ENCODE measurements around the gene DUSP5. TPM values are rescaled to one million over a fixed set of nuclear protein-coding genes. Genes with fewer than 3 reads are reported as not detected.
"Not testable (repeated sequence)": the region's sequence is repeated elsewhere in the genome, so short reads cannot be mapped to it uniquely, and the experiment has no call there.

The DUSP5 gene, protein sequence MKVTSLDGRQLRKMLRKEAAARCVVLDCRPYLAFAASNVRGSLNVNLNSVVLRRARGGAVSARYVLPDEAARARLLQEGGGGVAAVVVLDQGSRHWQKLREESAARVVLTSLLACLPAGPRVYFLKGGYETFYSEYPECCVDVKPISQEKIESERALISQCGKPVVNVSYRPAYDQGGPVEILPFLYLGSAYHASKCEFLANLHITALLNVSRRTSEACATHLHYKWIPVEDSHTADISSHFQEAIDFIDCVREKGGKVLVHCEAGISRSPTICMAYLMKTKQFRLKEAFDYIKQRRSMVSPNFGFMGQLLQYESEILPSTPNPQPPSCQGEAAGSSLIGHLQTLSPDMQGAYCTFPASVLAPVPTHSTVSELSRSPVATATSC
- total RNA-seq (2014; rRNA removed): 38.6 and 39.7 TPM in 2 replicates
- polyA plus RNA-seq (2012): 16.7 TPM

DNA sequence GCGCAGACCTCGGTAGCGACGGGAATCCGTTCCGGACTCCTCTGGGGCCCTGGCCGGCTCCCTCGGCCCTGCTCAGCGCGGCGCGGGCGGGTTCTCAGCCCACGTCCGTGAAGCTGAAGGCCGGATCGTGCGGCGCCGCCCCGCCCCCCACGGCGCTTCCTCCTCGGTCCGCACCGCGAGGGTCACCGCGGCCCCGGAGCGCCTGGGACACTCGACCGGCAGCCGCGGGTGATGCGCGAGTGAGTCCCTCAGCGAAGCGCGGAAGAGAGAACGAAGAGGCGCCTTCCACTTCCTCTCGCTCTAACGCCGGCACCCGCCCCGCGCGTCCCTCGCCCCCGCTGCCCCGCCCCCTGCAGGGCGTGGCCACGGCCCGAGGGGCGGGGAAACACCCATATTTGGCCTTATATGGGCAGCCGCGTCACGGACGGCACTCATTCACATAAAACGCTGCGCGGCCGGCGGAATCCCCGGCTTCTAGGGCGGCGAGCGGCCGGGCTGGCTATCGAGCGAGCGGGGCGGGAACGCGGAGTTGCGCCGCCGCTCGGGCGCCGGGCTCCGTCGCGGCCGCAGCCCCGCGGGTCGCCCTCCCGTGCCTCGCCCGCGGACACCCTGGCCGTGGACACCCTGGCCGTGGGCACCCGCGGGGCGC, at the start of gene DUSP5:
TSS of gene DUSP5 (plus strand) at position 470 of the 649 bp plus-strand sequence. CDS start 215 bp downstream, outside the sequence.
- DNase-seq (ENCODE audit: low read depth): peak; percentile 96

DNA sequence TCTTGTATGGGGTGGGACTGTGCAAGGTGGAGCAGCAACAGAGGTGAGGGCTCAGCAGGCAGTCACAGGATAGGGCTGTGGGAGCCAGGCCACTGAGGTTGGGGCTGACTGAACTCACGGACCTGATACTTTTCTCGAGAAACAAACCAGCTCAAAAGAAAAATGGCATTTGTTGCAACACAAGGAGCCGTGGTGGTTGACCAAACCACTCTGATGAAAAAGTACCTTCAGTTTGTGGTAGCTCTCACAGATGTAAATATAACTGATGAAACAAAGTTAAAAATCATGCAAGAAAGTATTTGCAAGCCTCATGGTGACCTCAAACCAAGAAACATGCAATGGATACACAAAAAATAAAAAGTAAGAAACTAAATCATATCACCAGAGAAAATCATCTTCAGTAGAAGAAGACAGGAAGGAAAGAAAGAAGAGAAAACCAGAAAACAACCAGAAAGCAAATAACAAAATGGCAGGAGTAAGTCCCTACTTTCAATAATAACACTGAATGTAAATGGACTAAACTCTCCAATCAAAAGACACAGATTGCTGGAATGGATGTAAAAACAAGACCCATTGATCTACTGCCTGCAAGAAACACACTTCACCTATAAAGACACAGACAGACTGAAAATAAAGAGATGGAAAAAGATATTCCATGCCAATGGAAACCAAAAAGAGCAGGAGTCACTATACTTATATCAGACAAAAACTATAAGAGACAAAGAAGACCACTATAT, 48.9 kb upstream of the DUSP5 start:
- DNase-seq (ENCODE audit: low read depth): no peak

DNA sequence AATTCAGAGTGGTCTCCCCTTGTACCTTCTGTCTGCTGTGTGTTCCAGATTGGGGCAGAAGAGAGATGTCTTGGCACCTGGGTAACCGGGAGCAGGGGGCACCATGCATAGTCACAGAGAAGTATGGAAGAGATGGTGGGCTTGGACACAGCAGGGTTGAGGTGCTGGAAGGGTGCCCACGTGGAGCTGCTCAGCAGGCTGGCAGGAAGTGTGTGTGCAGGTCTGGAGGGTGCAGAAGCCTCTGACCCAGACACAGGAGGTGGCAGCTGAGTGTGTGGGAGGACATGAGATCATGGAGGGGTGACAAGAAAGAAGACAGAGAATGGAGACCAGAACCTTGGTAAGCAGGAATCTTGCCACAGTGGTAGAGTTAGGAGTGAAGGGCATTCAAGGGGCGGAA, 42.3 kb upstream of the DUSP5 start:
- DNase-seq (ENCODE audit: low read depth): no peak

DNA sequence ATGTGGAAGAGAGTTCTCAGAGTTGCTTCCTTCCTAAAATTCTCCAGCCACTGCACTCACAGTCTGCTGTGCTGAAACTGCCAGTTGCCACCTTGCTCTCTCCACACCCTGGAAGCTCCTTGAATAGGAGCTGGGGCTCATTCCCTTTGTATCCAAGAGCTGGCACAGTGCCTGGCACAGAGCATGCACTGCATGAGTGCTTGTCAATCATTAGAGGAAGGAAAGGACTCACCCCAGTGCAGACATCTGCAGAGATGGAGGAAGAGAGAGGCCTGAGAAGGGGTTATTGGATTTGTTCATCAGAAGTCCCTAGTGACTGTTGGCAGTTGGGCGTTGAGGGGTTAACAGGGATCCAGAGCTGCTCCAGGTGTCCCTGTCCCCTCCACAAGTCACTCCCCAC, 41.7 kb upstream of the DUSP5 start:
- DNase-seq (ENCODE audit: low read depth): peak; percentile 96

DNA sequence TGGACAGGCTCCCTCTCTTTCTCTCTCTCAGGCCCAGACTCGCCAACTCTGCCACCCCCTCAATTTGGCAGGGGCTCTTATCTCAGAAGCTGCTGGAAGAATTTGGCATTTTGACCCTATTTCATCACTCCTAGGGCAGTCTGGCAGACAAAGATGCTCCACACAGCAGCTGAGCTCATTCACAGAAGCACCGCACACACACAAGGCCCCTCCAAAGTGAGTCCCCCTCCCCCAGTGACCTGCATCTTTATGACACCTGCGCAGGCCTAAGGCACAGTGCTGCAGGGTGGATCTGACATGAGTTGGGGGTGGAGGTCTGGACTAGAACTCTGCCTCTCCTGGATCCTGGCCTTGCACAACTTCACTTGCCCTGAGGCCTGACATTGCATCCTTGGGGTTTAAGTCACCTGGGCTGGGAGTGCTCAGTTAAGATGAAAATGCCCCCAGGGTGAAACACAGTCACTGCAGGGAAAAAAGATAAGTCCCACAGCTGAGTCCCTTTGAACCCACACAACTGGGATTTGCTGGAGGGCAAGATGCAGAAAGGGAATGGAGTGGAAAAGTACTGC, 41.1 kb upstream of the DUSP5 start:
- DNase-seq (ENCODE audit: low read depth): peak; percentile 39

DNA sequence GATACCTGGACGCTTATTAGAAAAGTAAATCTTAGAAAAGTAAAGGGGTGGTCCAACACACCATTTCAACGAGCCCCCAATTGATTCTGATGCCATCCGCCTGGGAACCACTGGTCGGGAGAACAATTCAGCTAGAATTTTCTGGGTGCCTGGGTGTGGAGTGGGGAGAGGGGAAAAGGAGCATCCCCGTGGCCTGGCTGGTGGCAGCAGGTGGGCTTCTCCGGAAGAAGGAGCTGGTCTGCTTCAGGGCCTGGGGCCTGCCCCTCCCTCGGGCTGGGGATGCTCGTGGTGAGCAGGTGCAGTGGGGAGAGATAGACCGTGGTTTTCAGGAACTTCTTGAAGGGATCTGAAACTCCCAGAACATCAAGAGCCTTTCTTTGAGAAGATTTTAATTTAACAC, 39.9 kb upstream of the DUSP5 start:
- DNase-seq (ENCODE audit: low read depth): no peak

DNA sequence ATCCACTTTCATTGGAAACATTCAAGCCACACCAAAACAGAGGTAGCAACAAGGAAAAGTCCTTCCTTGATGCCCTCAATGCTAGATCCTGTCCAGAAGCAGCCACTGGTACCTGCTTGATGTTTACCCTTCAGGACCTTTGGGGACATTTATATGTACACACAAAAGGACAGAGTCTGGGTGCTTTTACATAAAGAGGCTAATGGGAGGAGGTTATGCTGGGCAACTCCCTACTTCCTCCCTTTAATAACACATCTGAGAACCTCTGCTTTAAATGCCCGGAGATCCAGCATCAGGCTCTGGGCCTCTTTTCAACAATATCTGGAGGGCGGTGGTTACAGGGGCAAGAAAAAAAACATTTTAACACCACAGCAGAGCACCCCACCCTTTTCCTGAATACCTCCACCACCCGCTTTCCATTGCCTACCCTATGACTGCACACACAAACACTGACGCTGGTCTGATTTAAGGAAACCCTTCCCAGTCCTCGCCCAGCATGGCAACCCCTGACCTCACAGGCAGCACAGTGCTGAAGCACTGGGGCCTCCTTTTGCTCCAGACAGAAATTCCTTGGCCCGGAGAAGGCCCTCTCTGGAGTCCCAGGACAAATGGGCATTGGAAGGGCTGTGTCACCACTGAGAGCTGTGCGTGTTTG, 39.3 kb upstream of the DUSP5 start:
- no peak for DNase-seq (ENCODE audit: low read depth)

DNA sequence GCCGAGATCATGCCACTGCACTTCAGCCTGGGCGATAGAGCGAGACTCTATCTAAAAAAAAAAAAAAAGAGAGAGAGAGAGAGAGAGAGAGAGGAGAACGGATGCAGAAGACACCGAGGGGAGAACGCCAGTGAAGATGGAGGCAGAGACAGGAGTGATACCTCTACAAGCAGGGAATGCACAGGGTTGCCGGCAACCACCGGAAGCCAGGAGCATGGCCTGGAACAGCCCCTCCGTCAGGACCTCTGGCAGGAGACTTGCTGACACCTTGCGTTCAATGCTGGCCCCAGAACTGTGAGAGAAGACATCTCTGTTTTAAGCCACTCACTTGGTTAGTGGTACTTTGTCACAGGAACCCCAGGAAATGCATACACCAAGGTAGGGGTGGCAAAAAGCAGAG, 38.1 kb upstream of the DUSP5 start:
- no peak for DNase-seq (ENCODE audit: low read depth)

DNA sequence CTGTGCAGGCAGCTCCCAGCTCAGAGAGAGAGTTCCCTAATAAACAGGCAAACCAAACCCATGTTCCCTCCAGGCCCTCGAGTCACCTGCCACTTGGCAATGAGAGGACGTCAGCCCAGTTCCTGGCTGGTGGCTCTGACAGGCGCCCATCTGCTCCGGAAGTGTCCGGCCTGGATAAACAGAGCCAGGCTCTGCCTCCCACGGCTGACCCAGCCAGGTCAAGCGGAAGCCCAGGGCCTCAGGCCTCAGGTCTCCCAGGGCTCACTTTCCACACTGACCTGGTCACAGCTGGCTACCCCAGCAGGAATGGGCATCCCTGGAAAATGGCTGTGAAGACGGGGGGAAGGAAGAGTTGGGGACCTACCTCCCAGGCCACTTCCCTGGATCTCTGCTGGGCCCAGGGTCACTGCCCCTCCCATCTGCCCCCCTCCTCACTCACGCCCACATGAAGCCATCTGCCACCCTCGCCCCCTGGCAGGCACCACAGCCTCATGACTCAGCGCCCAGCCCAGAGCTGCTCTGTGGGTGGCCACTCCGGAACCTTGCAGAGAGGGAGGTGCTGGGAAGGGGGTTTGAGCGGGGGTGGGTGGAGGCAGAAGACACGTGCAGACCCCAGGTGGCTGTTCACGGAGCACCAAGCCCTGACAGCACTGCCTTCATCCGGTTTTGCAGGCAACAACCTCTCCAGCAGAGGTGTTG, 37.4 kb upstream of the DUSP5 start:
- DNase-seq (ENCODE audit: low read depth): peak; percentile 77

DNA sequence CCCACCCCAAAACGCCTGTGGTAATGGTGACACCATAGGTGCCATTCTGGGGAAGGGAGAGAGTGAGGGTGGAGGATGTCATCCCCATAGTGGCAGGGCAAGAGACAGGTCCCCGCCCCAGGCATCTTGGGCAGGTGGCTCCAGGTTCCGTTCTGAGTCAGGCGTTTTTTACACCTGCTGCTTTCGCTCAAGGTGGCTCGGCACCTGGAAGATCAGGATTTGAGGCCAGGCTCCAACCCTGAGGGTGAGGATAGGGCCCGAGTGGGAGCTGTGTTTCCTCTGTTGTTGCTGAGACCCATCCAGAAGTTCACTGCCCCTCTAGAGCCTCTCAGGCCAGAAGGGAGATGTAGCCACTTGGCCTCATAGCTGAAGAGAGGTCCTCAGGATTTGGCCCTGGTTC, 36.6 kb upstream of the DUSP5 start:
- DNase-seq (ENCODE audit: low read depth): no peak

DNA sequence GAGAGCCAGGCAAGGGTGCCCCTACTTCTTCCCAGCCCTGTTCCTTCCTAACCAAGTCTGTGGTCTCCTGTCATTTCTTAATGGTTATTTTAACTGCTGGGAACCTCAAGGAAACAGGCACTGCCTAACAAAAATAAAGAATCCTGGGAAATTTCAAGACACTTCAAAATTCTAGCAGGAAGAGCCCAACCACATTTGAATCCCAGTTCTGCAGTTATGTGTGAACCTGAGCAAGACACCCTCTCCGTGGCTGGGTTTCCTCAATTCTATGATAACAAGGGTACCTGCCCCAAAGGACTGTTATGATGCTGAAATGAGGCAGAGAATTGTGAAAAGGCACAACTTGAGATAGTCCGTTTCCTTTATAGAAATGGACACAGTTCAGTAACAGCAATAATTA, 36.2 kb upstream of the DUSP5 start:
- no peak for DNase-seq (ENCODE audit: low read depth)

DNA sequence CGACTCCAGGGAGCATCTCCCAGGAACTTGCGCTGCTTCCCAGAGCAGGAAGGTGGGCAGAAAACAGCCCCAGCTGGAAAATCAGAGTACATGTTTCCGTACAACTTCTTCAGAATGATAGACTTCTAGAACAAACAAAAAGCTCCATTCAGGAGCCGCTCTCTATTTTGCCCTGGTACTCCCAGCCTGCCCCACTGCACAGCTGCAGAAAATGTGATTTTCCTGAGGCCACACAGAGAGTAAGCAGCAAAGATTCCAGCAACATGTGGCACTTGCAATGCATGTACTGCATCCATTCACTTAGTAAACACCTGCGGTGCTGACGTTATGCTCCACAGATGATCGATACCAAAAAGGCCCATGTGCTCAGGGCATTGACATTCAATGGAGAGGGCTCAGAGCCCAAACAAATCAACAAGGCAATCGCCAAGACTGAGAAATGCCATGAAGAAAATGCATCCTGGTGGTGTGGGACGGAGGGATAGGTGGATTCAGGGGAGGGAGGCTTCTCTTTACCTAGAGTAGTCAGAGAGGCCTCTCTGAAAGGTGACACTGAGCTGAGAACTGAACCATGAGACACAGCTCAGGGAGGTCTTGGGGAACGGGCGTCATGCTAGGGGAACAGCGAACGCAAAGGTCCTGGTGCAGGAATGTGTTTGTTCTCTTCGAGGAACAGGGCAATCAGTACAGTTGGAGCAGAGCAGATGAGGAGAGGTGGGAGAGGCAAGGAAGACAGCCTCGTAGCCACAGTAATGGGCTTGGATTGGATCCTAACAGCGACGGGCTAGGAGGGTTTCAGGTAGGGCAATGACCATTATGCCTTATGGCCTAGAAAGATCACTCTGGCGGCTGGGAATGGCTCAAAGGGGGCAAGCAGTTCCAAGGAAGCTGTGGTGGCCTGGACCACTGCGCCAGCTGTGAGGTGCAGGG, 35.3 kb upstream of the DUSP5 start:
- DNase-seq (ENCODE audit: low read depth): no peak

DNA sequence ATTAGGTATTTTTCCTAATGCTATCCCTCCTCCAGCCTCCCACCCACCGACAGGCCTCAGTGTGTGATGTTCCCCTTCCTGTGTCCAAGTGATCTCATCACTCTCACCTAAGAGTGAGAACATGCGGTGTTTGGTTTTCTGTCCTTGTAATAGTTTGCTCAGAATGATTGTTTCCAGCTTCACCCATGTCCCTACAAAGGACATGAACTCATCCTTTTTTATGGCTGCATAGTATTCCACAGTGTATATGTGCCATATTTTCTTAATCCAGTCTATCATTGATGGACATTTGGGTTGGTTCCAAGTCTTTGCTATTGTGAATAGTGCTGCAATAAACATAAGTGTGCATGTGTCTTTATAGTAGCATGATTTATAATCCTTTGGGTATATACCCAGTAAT, 29.4 kb upstream of the DUSP5 start:
- not testable (repeated sequence) for DNase-seq (ENCODE audit: low read depth)

DNA sequence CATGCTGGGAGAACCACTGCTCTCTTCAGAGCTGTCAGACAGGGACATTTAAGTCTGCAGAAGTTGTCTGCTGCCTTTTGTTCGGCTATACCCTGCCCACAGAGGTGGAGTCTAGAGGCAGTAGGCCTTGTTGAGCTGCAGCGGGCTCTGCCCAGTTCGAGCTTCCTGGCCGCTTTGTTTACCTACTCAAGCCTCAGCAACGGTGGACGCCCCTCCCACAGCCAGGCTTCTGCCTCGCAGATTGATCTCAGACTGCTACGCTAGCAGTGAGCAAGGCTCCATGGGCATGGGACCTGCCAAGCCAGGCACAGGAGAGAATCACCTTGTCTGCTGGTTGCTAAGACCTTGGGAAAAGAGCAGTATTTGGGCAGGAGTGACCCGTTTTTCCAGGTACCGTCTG, 27.2 kb upstream of the DUSP5 start:
- DNase-seq (ENCODE audit: low read depth): not testable (repeated sequence)

DNA sequence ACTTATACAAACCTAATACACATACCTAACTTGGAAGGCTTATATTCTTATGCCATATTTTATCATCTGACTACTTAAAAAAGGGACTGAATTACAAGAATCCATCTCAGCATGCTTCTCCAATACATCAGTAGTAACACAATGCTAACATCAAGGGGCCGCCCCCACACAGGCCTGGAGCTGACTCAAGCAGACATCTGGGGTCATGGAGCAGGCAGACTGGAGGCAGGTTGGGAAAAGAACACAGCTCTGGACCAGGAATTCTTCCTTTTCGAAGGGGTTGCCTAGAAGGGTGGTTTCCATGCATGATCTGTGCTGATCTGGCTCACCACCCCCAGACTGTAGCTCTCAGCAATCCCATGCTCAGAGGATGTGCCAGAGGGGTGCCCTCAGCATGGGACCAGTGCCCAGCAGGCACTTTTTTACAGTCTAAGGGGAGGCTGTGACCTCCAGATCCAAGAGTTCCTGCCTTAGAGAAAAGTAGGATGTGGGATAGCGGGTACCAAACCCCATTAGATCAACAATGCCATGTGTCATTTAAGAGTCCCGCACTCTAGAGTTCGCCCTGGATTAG, 26.1 kb upstream of the DUSP5 start:
- peak; percentile 58 for DNase-seq (ENCODE audit: low read depth)

DNA sequence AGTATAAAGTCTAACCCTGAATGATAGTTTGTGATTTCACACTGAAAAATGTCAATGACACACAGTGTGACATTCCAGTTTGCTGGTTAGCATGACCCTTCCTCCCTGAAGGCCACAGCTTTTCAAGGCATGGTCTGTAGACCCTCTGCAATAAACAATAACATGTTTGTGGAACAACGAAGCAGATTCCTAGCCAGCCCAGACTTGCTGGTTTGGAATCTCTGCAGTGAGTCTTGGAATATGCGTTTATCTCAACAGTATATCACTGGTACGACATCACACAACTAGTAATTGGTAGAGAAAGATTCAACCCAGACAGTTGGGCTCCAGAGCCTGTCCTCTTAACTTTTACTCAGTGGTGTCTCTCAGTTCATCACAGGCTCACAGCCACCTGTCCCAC, 23.7 kb upstream of the DUSP5 start:
- DNase-seq (ENCODE audit: low read depth): no peak

DNA sequence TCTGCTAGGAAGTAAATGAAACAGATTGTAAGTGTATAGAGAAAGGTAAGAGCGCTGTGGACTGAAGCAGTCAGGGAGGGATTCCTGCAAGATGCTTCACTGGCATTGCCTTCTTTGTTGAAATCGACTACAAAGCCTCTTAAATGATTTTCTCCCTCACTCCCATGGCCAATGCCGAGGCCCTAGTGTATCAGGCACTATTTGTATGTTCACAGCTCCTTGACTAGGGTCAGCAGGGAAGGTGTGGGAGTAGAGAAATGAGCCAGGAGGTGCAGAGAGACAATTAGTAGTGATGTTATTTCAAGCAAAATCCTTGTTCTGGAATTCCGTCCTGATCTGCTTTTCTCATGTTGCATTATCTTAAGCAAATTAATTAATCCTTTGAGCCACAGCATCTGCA, 22.9 kb upstream of the DUSP5 start:
- DNase-seq (ENCODE audit: low read depth): no peak

DNA sequence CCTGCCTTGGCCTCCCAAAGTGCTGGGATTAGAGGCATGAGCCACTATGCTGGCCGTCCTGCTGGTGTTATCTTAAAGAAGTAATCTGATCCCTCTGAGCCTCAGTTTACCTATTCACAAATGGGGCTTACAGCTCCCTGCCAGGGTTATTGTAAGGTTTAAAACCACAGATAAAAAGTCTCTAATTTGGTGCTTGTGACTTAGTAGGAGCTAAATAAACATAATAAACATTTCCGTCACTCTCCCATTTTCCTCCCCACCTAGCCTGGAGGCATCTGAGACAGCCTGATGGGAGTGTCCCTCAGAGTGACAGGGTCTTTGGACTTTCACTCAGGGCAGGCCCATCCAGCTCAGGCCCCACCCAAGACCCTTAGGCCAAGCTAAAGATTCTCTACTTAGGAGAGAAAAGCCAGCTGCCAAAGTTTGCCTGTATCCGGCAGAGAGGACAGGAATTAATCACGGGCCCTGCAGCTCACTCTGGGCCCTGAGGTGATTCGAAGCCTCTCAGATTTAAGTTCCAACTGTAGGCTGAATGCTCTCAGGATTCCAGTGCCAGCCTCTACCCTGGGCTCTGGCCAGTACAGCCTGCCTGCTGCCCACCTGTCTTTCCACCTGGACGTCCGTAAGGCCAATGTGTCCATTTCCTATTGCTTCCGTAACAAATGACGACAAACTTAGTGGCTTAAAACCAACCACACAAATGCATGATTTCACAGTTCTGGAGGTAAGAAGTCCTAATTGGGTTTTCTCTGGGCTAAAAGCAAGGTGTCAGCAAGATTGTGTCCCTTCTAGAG, 21.8 kb upstream of the DUSP5 start:
- DNase-seq (ENCODE audit: low read depth): no peak

DNA sequence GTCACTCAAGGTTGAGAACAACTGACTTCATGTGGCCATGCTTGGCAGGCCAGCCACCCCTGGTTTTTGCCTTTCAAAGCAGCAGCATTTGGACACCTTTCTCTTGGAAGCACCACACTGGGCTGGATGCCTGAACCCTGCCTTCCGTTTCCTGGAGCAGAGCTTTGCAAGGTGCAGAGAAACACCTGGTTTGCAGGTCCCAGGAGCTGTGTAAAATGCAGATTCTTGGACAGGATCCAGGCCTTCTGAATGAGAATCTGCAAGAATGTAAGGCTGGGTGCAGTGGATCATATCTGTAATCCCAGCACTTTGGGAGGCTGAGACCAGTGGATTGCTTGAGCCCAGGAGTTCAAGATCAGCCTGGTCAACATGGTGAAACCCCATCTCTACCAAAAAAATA, 18.0 kb upstream of the DUSP5 start:
- DNase-seq (ENCODE audit: low read depth): no peak
